K562 (cell line): Measurements from ENCODE around the gene CABP2. TPM values are rescaled to one million over a fixed set of nuclear protein-coding genes. Genes with fewer than 3 reads are reported as not detected.

ENCODE experiments used
- ATF3 ChIP-seq, 2 experiments: fragments of 450-650 bp in 1 of 2; sonication (generic) in 1 of 2; formaldehyde crosslinking in 1 of 2; IDR thresholded peaks in 1 of 2; conservative IDR thresholded peaks in 1 of 2; 2 replicates each; pipeline versions ENCODE4 v1.6.1 to v1.8.1; 2016 to 2023; ENCODE audit warnings: mild to moderate bottlenecking in 2 of 2, moderate library complexity in 2 of 2, inconsistent platforms in 1 of 2, missing genetic modification reagents in 1 of 2
- CCAR2 ChIP-seq: fragments of 200-400 bp; formaldehyde crosslinking; IDR thresholded peaks from 2 replicates; pipeline ENCODE4 v1.6.1; 2017; ENCODE audit warnings: mild to moderate bottlenecking, low read depth, low read length
- ESRRA ChIP-seq: fragments of 450-650 bp; IDR thresholded peaks from 2 replicates; pipeline ENCODE4 v1.6.1; 2014; ENCODE audit warnings: low read depth, mild to moderate bottlenecking, moderate library complexity, borderline replicate concordance
- HMGN3 ChIP-seq: IDR thresholded peaks from 2 replicates; pipeline ENCODE4 v1.6.1; 2011; ENCODE audit warnings: borderline replicate concordance, low read depth, mild to moderate bottlenecking, mixed read lengths, low read length; ENCODE audit not compliant: insufficient read length; ENCODE audit errors: extremely low read depth
- MBD1 ChIP-seq: fragments of 250-450 bp; sonication (Bioruptor Pico); IDR thresholded peaks from 2 replicates; pipeline ENCODE4 v1.8.0; 2022; ENCODE audit warnings: inconsistent platforms
- MEF2D ChIP-seq: conservative IDR thresholded peaks from 2 replicates; pipeline ENCODE4 v1.6.1; 2016; ENCODE audit warnings: low read depth, missing genetic modification characterization, missing compliant biosample characterization
- NCOA4 ChIP-seq: fragments of 450-650 bp; IDR thresholded peaks from 2 replicates; pipeline ENCODE4 v1.6.1; 2018; ENCODE audit warnings: mild to moderate bottlenecking; ENCODE audit not compliant: partially characterized antibody
- NR2F6 ChIP-seq: fragments of 450-650 bp; formaldehyde crosslinking; IDR thresholded peaks from 2 replicates; pipeline ENCODE4 v1.4.0; 2020; ENCODE audit warnings: mild to moderate bottlenecking
- SMARCC2 ChIP-seq: fragments of 450-650 bp; IDR thresholded peaks from 2 replicates; pipeline ENCODE4 v1.6.1; 2017; ENCODE audit warnings: antibody characterized with exemption, moderate library complexity, mild to moderate bottlenecking, low read depth
- SRSF9 ChIP-seq: fragments of 200-400 bp; formaldehyde crosslinking; IDR thresholded peaks from 2 replicates; pipeline ENCODE4 v1.6.1; 2017; ENCODE audit warnings: low read depth, low read length, borderline replicate concordance
- TCF7L2 ChIP-seq: fragments of 150-350 bp; IDR thresholded peaks from 2 replicates; pipeline ENCODE4 v1.6.1; 2016; ENCODE audit warnings: low read depth, mild to moderate bottlenecking, low read length, moderate library complexity
- USF1 ChIP-seq: sonication (generic); formaldehyde crosslinking; IDR thresholded peaks from 2 replicates; pipeline ENCODE4 v1.9.0; 2022; ENCODE audit warnings: mild to moderate bottlenecking, missing genetic modification reagents
- ZC3H4 ChIP-seq: sonication (generic); formaldehyde crosslinking; IDR thresholded peaks from 2 replicates; pipeline ENCODE4 v1.9.0; 2021; ENCODE audit warnings: missing genetic modification reagents, borderline replicate concordance
- ZNF121 ChIP-seq: sonication (generic); formaldehyde crosslinking; conservative IDR thresholded peaks from 2 replicates; pipeline ENCODE4 v1.8.0; 2022; ENCODE audit warnings: missing genetic modification reagents
- ZNF277 ChIP-seq: fragments of 250-450 bp; sonication (Bioruptor Pico); IDR thresholded peaks from 2 replicates; pipeline ENCODE4 v1.8.0; 2022; ENCODE audit warnings: inconsistent platforms, mild to moderate bottlenecking, moderate library complexity, borderline replicate concordance
- ZNF589 ChIP-seq: fragments of 200-800 bp; sonication (Bioruptor generic); IDR thresholded peaks from 2 replicates; pipeline ENCODE4 v1.6.1; 2016; ENCODE audit warnings: low read depth, missing genetic modification characterization, missing compliant biosample characterization
- polyA plus RNA-seq, 8 experiments: library from polyadenylated mRNA; depleted of rRNA in 4 of 8; stranded (reverse) in 5 of 8; unstranded in 3 of 8; fragments of >200 nt; fragmentation: Nextera tagmentation in 2 of 8; fragmentation: Illumina TruSeq in 1 of 8; extraction: Ambion mirVana in 2 of 8; extraction: Trizol in 1 of 8; gene quantifications; 2 replicates each; pipeline versions ENCODE4 v1.2.1 to v1.2.3, GENCODE V29; 2011 to 2014; ENCODE audit warnings: inconsistent platforms in 1 of 8, missing spikeins in 1 of 8
- total RNA-seq, 7 experiments: library from RNA; depleted of rRNA in 6 of 7; stranded (reverse); fragments of >200 nt in 6 of 7; fragmentation: Illumina TruSeq in 2 of 7; extraction: Trizol in 2 of 7; gene quantifications; 2 replicates each; pipeline versions ENCODE4 v1.2.1 to v1.2.3, GENCODE V29; 2011 to 2021; ENCODE audit warnings: low replicate concordance in 1 of 7

CABP2 gene
- total and polyA plus RNA-seq, 9 of the 15 experiments (the other 6 are each of a cell fraction or from before 2014, with no cell fraction given), result not detected

DNA sequence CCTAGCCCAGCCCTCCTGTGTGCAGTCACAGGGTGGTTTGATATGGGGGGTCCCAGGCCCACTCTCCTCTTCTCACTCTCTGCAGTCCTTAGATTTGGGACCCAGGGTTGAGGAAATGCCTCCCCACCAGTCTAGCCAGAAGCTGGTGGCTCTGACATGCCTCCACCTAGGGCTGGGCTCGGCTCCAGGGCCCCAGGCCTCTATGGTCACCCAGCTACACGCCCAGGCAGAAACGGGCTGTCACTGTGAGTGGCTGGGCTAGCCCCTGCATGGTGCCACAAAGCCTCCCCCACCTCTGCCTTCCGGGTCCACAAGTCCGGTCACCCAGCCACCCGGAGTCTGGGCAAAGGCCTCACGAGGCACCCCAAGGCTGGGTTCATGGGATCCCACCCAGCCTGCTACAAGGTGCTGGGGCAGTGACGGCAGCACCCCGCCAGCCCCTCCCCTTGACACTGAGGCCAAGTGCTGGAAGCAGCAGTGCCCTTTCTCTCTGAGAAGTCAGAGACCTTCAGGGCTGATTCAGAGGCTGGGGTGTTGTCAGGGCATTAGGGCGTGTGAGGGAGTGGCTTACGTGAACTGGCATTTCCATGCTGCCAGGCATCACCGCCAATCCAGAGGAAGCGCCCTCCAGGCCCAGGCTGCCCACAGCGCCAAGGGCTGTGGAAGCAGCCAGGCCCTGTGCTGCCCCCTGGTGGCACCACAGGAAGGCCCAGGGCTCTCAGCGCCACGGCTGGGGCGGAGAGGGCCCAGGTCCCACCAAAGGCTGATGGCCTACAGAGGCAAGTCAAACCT lies 17.4 kb downstream of the CABP2 start (continued):
- TF ChIP-seq SRSF9 (no peak), NCOA4 (no peak), SMARCC2 (no peak), ZNF277 (CRISPR knock-in tag) (no peak), ATF3 (IDR thresholded peaks at IDR 0.05) (0 out of 2 replicates have a peak, but pooled peaks have one; percentile 16), ATF3 (CRISPR knock-in tag; conservative IDR thresholded peaks at IDR 0.05) (no peak), ZNF121 (CRISPR knock-in tag) (no peak), USF1 (CRISPR knock-in tag) (no peak), TCF7L2 (no peak), MBD1 (no peak), ESRRA (no peak), MEF2D (tag) (no peak), ZNF589 (CRISPR knock-in tag) (no peak), CCAR2 (no peak), NR2F6 (CRISPR knock-in tag) (no peak), ZC3H4 (CRISPR knock-in tag) (no peak; the same call in 1 of the 2 replicates), HMGN3 (no peak)
